IPS-NIHi7 (cell line): ENCODE measurements around the gene TK1.

Experiments used
- DNase-seq: peaks from one replicate; pipeline ENCODE4 v3.0.0; 2012; ENCODE audit warnings: mixed read lengths; ENCODE audit errors: extremely low spot score

The TK1 gene

GRCh38 chr17:78219396-78220150, 32.7 kb upstream of the TK1 start:
- peak; percentile 55 for DNase-seq

GRCh38 chr17:78214706-78215061, 27.8 kb upstream of the TK1 start:
- no peak for DNase-seq

GRCh38 chr17:78214016-78214705, 27.3 kb upstream of the TK1 start, which contains the start of gene BIRC5:
TSS of gene BIRC5 (plus strand) at chr17:78214253. CDS start at chr17:78214317, 64 bp downstream.
- DNase-seq: peak; percentile 97

- no peak for DNase-seq
Observed at GRCh38 chr17:78211032-78211431, 24.2 kb upstream of the TK1 start.

GRCh38 chr17:78210111-78210510, 23.3 kb upstream of the TK1 start:
- DNase-seq: no peak

- DNase-seq: no peak
Observed at GRCh38 chr17:78208486-78208885, 21.6 kb upstream of the TK1 start.

GRCh38 chr17:78206298-78206697, 19.4 kb upstream of the TK1 start:
- DNase-seq: no peak

GRCh38 chr17:78205124-78205775, 18.4 kb upstream of the TK1 start:
- DNase-seq: no peak

GRCh38 chr17:78204387-78205123, 17.7 kb upstream of the TK1 start:
- no peak for DNase-seq

- no peak for DNase-seq
Observed at GRCh38 chr17:78202666-78203065, 15.8 kb upstream of the TK1 start.

- no peak for DNase-seq
Observed at GRCh38 chr17:78200451-78200850, 13.6 kb upstream of the TK1 start.

- no peak for DNase-seq
Observed at GRCh38 chr17:78197147-78197832, 10.4 kb upstream of the TK1 start.

GRCh38 chr17:78196716-78197115, 9.9 kb upstream of the TK1 start:
- DNase-seq: no peak

GRCh38 chr17:78185981-78186691, 716 bp downstream of the TK1 start:
- DNase-seq: peak; percentile 49

- DNase-seq: no peak
Observed at GRCh38 chr17:78184868-78185267, 2.0 kb downstream of the TK1 start.

GRCh38 chr17:78184351-78184750, 2.5 kb downstream of the TK1 start:
- no peak for DNase-seq

- no peak for DNase-seq
Observed at GRCh38 chr17:78183916-78184315, 2.9 kb downstream of the TK1 start.

- DNase-seq: no peak
Observed at GRCh38 chr17:78182504-78182903, 4.3 kb downstream of the TK1 start.

GRCh38 chr17:78180508-78180907, 6.3 kb downstream of the TK1 start:
- no peak for DNase-seq

- no peak for DNase-seq
Observed at GRCh38 chr17:78180083-78180482, 6.8 kb downstream of the TK1 start.

- no peak for DNase-seq
Observed at GRCh38 chr17:78179372-78179771, 7.5 kb downstream of the TK1 start.
